A549 treated with Hydrocortisone at 1 μM for 4 hours (cell line): ENCODE data around the gene RAB44. TPM values are rescaled to one million over a fixed set of nuclear protein-coding genes. Genes with fewer than 3 reads are reported as not detected.

Experiments used
- total RNA-seq: library from RNA; stranded (reverse); fragments of 200-300 nt; extraction: Qiagen RNA extraction; gene quantifications from 5 replicates; pipeline ENCODE4 v1.2.3, GENCODE V29; 2022

RAB44 gene
- total RNA-seq = 0.02 to 0.07 TPM (median 0.05 TPM) in 3 of 5 replicates, not detected in the others

DNA sequence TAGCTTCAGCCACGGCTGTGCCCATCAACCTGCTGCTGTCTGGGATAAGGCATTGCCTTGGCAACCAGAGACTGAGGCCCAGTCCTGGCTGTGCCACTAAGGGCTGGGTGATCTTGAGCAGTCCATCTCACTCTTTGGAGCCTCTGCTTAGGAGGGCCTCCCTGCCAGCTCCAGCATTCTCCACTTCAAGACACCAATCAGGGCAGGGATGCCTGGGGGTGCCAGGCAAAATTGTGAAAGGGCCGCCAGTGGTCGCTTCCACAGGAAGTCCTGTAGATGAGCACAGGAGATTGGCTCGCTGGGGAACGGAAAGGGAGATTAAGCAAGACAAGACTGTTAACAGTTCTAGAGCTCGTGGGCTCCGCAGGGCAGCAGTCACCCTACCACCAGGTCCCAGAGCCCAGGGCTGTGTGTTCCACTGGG is at the start of gene RAB44:
Gene RAB44, plus strand, starts transcription at position 346 of the 423 bp plus-strand sequence. CDS start 6,410 bp downstream, outside the sequence.

DNA sequence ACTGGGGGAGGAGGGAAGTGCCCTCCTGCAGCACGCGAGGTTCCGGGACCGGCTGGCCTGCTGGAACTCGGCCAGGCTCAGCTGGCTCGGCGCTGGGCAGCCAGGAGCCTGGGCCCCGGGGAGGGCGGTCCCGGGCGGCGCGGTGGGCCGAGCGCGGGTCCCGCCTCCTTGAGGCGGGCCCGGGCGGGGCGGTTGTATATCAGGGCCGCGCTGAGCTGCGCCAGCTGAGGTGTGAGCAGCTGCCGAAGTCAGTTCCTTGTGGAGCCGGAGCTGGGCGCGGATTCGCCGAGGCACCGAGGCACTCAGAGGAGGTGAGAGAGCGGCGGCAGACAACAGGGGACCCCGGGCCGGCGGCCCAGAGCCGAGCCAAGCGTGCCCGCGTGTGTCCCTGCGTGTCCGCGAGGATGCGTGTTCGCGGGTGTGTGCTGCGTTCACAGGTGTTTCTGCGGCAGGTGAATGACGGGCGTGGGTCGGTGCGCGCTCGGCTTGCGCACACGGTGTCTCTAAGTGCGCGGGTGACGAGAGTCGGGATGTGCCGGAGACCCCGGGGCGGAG is 19.1 kb upstream of the RAB44 start, which contains the start of gene CDKN1A:
Gene CDKN1A, plus strand, starts transcription at position 227 of the 555 bp plus-strand sequence. CDS start 5,388 bp downstream, outside the sequence.

Other genes with a start within 250 kb of the RAB44 start
- gene STK38, start 150.3 kb upstream of the RAB44 start, total RNA-seq = 14.9 to 18.9 TPM (median 16.7 TPM) in 5 replicates
- gene SRSF3, start 103.5 kb upstream of the RAB44 start, total RNA-seq = 491 to 694 TPM (median 517 TPM) in 5 replicates
- 251 to 309 TPM (median 299 TPM) in 5 replicates for gene CDKN1A, start 19.1 kb upstream of the RAB44 start, total RNA-seq
- gene CPNE5, start 141.6 kb downstream of the RAB44 start, total RNA-seq = 0.12 to 0.16 TPM (median 0.14 TPM) in 5 replicates
- gene PPIL1, start 177.0 kb downstream of the RAB44 start, total RNA-seq = 42.2 to 48.5 TPM (median 46.1 TPM) in 5 replicates
- gene C6orf89, start 188.1 kb downstream of the RAB44 start, total RNA-seq = 14.5 to 19.4 TPM (median 17.1 TPM) in 5 replicates